Stimulated activated CD8-positive, alpha-beta memory T cell treated with anti-CD3 and anti-CD28 coated beads, Interleukin-4, amount 100 ng/mL, for 24 hours (primary cell): ENCODE measurements around the gene PCSK9.
"Not testable (repeated sequence)": the region's sequence is repeated elsewhere in the genome, so short reads cannot be mapped to it uniquely, and the experiment has no call there.

Source experiments
- DNase-seq: peaks from one replicate; pipeline ENCODE4 v3.0.0-alpha.2; 2020; ENCODE audit warnings: low read depth

Gene PCSK9

GRCh38 chr1:55010194-55010886, 29.0 kb upstream of the PCSK9 start:
- DNase-seq = no peak

GRCh38 chr1:55010887-55011217, 28.5 kb upstream of the PCSK9 start:
- DNase-seq = no peak

GRCh38 chr1:55012661-55013060, 26.7 kb upstream of the PCSK9 start:
- DNase-seq = no peak

GRCh38 chr1:55015123-55015522, 24.2 kb upstream of the PCSK9 start:
- no peak for DNase-seq

DNA sequence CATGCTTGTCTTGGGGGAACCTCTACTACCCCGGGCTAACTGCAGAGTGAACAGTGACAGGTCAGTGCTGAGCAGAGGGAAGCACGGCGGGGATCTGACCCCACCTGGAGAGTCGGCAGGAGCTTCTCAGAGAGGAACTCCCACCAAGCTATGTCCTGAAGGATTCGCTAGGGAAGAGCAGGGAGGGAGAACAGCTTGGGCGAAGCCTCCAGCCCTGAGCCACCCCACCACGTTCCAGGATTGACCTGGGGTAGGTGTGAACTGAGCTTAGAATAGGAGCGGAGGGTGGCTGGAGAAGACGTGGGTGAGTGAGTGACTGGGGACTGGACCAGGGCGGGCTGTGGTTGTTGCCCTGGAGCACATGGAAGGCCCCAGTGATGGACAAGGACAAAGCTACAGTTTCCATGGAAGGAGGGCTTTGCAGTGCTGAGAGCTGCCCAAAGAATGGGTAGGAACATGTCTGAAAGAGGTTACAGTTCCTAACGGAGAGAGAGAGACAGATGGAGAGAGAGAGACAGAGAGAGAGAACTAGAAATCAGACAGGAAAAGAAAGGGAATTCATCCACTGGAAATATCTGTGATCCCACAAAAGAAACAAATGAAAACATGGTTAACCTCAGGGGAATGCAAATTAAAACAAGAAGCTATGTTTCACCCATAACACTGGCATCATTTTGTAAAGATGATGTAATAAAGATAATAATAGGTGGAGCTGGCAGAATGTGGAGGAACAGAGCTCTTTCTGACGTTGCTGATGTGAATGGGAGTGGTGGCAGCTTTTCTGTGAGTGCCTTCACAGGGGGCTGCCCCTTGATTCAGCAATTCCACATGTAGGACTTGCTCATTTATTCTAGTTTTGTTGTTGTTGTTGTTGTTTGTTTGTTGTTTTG, 23.4 kb upstream of the PCSK9 start:
- DNase-seq = no peak

- DNase-seq = no peak
These were observed 21.0 kb upstream of the PCSK9 start for GRCh38 chr1:55018395-55018794.

GRCh38 chr1:55021942-55022546, 17.3 kb upstream of the PCSK9 start:
- DNase-seq = peak; percentile 53

GRCh38 chr1:55024163-55024562, 15.2 kb upstream of the PCSK9 start:
- DNase-seq = not testable (repeated sequence)

- DNase-seq = not testable (repeated sequence)
These were observed 12.7 kb upstream of the PCSK9 start for GRCh38 chr1:55026682-55027081.

- DNase-seq = not testable (repeated sequence)
These were observed 8.2 kb upstream of the PCSK9 start for GRCh38 chr1:55031098-55031497.

- no peak for DNase-seq
These were observed 6.1 kb upstream of the PCSK9 start for GRCh38 chr1:55033265-55033614.

DNA sequence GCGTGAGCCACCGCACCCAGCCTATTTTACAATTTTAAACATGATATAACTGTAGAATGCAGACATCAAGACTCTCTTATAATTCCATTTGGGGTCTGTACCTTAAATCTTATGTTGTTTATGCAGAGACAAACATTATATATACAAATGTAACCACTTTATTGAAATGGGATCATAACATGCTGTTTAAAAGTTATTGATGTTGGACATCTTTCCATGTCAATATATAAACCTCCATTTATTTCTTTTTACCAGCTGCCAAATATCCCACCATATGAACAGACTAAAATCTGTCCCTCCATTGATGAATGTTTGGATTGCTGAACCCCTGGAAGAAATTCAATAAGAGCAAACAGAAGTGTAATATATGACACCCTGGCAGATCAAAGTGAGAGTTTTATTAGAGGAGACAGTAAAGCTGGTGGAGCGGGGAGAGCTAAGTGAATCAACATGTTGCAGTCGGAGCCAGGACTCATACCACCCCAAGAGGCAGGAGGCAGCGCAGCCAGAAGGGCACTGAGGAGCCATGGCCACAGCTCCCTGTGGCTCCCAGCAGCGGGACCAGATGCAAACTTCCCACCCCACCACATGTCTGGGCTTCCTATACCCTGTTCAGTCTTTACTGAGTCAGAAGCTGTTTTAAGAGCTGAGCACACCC, 4.7 kb upstream of the PCSK9 start:
- DNase-seq = no peak

DNA sequence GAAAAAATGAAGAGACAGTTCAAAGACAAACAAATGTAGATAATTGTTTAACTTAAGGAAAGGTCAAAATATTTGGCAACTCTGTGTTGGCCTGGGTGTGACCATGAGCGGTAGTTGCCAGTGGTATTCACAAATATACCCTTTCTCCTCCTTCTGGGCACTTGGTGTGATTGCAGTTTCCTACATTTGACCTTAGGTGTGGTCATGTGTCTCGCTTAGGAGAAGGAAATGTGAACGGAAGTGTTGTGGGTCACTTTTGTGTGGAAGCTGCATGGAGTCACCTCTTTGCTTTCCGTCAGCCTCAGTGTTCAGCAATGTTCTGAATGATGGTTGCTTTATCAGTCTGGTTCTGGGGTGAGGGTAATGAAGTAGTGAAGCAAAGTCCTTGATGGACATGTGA, 3.4 kb upstream of the PCSK9 start:
- no peak for DNase-seq

DNA sequence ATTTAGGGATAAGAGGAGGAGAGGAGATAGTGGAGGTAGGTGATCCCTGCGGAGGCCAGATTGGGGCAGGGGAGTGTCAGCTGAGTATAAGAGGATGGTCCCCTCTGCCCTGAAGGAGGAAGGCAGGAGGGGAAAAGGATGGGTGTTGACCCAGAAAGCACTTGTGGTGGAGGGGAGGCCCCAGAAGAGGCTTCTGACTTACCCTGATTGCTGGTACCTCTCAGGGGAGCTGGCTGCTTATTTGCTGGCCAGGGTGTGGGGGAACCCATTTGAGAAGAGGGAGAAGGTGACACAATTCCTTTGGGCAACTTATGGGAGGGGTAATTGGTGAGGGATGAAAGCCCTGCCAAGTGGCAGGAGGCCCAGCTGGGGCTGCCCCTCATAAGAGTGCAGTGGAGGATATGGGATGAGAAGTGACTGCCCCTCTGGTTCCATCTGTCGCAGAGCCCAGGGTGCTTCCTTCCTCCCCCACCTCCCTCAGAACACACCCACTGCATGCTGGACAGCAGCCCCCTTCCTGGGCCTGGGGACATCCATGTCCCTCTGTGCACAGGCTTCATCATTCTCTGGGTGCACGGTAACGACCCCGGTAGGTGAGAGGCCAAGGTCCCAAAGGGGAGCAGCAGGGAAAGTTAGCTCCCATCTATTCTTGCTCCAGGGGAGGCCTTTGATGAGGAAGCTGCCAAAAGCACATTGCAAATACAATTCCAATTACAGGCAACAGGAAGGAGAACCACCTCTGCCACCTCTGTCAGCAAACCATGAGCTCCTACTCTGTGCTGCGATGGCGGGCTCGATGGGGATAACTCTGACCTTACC, 1.4 kb upstream of the PCSK9 start:
- DNase-seq = no peak

GRCh38 chr1:55038552-55038838, 853 bp upstream of the PCSK9 start:
- DNase-seq = no peak

- no peak for DNase-seq
These were observed 390 bp upstream of the PCSK9 start for GRCh38 chr1:55038974-55039341.

GRCh38 chr1:55040083-55040932, 960 bp downstream of the PCSK9 start:
- DNase-seq = no peak

DNA sequence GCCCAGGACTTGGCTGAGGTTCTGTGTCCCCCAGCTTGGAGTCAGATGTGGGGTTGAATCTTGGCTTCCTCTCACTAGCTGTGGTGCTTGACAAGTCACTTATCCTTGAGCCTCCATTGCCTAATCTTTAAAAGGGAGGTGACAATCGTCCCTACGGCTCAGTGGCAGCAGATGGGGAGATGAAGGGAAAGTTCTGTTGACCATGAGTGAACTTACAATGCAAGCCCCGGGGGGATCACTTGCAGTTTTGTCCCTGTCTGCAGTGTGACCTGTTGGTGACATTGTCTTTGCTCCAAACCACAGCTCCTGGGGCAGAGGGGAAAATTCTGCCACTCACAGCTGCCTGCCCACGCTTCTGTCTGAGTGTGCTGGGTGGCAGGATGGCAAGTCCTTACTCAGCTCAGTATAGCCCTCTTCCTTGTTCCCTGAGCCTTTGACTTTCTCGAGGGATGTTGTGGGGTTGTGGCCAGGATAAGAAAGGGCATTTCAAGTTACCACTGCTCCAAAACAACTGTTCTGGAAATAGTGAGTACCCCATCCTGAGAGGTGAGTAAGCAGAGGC, 1.7 kb downstream of the PCSK9 start:
- no peak for DNase-seq

- DNase-seq = no peak
These were observed 2.3 kb downstream of the PCSK9 start for GRCh38 chr1:55041613-55042012.

DNA sequence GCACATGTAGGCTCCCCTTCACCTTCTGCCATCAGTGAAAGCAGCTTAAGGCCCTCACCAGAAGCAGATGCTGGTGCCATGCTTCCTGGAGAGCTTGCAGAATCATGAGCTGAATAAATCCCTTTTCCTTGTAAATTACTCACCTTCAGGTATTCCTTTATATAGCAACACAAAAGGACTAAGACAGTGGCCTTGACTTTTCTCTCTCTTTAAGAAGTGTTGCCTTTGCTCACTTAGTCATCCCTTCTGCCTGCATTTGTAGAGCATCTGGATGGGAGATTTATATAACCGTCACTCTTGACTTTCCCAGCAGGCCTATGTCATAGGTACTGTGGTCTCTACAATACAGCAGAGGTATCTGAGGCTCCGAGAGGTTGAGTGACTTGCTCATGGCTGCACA, 3.7 kb downstream of the PCSK9 start:
- no peak for DNase-seq

DNA sequence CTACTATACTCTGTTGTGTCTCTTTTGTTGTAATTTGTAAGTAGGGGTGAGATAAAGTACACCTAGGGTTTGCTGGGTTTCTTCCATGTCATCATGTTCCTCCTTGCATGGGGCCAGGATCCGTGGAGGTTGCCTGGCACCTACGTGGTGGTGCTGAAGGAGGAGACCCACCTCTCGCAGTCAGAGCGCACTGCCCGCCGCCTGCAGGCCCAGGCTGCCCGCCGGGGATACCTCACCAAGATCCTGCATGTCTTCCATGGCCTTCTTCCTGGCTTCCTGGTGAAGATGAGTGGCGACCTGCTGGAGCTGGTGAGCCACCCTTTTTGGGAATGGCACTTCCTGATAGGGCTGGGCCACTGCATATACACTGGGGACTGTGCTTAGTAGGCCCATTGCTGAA, 4.4 kb downstream of the PCSK9 start:
- DNase-seq = no peak
